Measurements from ENCODE around the gene LARGE2. TPM values are rescaled to one million over a fixed set of nuclear protein-coding genes. Genes with fewer than 3 reads are reported as not detected.

Gene LARGE2
- total and polyA plus RNA-seq, 9 of the 15 experiments (the other 6 are each of a cell fraction or from before 2014, with no cell fraction given), result 0.56 to 14.1 (median 6.6) TPM

DNA sequence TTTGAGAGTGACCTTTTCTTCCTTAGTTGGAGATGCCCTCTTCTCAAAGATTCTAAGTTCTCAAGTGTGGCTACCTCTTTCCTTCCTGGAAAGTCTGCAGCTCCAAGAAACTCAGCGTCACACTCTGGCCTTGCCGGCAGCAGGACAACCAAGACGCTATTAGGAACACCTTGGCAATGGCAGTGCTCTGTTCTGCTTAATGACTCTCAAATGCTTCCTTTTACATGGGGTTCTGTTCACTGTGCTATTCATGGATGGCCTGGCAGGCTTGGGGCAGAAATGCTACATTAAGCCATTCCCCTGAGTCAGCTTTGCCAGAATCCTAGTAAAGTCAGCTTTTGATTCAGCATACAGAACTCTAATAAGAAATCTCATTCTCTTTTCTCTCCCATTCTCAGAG is 25.9 kb downstream of the LARGE2 start:
- Histone ChIP-seq H3K27ac (ENCODE audit: extremely low read depth, low read depth, low read length) (no peak overlapping the region), H2AFZ (ENCODE audit: low read depth, low read length) (no peak overlapping the region), H4K20me1 (replicated peaks; ENCODE audit: control insufficient read depth, insufficient read depth, low read length) (no peaks in the 10 kb centered on the region), H3K4me3 (no peak overlapping the region), H3K79me2 (ENCODE audit: control insufficient read depth, insufficient read depth, low read length) (no peaks in the 10 kb centered on the region), H3K9ac (ENCODE audit: insufficient read depth in 1 of 2, low read depth in 2 of 2, low read length in 2 of 2) (no peak overlapping the region), H3K9me1 (ENCODE audit: control insufficient read depth, insufficient read depth, low read length) (no peaks in the 10 kb centered on the region), H3K4me2 (ENCODE audit: insufficient read depth, low read length) (no peak overlapping the region), H3K27me3 (ENCODE audit: control insufficient read depth in 2 of 2, insufficient read depth in 2 of 2, low read length in 2 of 2) (no peaks in the 10 kb centered on the region), H3K9me3 (replicated peaks; ENCODE audit: control insufficient read depth, insufficient read depth, low read depth, low read length) (no peaks in the 10 kb centered on the region), H3K4me1 (replicated peaks in 1 of 2; ENCODE audit: control insufficient read depth in 2 of 2, insufficient read depth in 2 of 2, low read length in 2 of 2) (peaks cover 0 to 8% of the 10 kb centered on the region in 2 experiments; a peak in 3 of 5 replicates), H3K36me3 (ENCODE audit: control insufficient read depth, insufficient read depth, low read length) (peaks cover 31% of the 10 kb centered on the region; the same call in 2 of the 3 replicates)
- in situ Hi-C loops (cut with MboI) (no loop called here), intact Hi-C loops (cut with micrococcal nuclease) (loop anchor here (10.0 kb wide), 1 partner anchor 74 kb away; no protein-coding TSS in a partner anchor)
- ATAC-seq (no peak), DNase-seq (ENCODE audit: extremely low read depth in 1 of 4, low spot score in 3 of 4) (no peak), FAIRE-seq (no peak)
- 85% methylated on average over 3 of the region's 3 CpGs for WGBS (ENCODE audit: insufficient coverage, low coverage, missing lambda C conversion rate)
- ChIA-PET POLR2A (interaction anchor here (0.8 to 1.4 kb wide), 3 partner anchors 13 to 36 kb away, joined by 3 to 4 read pairs (median 3); no protein-coding TSS in a partner anchor), CTCF (ENCODE audit: low intra/inter-chr PET ratio) (no interaction called here)
- BruUV-seq (replicated peaks), result no TSS peak
- no peak for TF ChIP-seq SP2 (IDR thresholded peaks at IDR 0.05; ENCODE audit: extremely low read depth, low read depth, low read length, poor library complexity, severe bottlenecking)
- TF ChIP-seq, protein P1, sequence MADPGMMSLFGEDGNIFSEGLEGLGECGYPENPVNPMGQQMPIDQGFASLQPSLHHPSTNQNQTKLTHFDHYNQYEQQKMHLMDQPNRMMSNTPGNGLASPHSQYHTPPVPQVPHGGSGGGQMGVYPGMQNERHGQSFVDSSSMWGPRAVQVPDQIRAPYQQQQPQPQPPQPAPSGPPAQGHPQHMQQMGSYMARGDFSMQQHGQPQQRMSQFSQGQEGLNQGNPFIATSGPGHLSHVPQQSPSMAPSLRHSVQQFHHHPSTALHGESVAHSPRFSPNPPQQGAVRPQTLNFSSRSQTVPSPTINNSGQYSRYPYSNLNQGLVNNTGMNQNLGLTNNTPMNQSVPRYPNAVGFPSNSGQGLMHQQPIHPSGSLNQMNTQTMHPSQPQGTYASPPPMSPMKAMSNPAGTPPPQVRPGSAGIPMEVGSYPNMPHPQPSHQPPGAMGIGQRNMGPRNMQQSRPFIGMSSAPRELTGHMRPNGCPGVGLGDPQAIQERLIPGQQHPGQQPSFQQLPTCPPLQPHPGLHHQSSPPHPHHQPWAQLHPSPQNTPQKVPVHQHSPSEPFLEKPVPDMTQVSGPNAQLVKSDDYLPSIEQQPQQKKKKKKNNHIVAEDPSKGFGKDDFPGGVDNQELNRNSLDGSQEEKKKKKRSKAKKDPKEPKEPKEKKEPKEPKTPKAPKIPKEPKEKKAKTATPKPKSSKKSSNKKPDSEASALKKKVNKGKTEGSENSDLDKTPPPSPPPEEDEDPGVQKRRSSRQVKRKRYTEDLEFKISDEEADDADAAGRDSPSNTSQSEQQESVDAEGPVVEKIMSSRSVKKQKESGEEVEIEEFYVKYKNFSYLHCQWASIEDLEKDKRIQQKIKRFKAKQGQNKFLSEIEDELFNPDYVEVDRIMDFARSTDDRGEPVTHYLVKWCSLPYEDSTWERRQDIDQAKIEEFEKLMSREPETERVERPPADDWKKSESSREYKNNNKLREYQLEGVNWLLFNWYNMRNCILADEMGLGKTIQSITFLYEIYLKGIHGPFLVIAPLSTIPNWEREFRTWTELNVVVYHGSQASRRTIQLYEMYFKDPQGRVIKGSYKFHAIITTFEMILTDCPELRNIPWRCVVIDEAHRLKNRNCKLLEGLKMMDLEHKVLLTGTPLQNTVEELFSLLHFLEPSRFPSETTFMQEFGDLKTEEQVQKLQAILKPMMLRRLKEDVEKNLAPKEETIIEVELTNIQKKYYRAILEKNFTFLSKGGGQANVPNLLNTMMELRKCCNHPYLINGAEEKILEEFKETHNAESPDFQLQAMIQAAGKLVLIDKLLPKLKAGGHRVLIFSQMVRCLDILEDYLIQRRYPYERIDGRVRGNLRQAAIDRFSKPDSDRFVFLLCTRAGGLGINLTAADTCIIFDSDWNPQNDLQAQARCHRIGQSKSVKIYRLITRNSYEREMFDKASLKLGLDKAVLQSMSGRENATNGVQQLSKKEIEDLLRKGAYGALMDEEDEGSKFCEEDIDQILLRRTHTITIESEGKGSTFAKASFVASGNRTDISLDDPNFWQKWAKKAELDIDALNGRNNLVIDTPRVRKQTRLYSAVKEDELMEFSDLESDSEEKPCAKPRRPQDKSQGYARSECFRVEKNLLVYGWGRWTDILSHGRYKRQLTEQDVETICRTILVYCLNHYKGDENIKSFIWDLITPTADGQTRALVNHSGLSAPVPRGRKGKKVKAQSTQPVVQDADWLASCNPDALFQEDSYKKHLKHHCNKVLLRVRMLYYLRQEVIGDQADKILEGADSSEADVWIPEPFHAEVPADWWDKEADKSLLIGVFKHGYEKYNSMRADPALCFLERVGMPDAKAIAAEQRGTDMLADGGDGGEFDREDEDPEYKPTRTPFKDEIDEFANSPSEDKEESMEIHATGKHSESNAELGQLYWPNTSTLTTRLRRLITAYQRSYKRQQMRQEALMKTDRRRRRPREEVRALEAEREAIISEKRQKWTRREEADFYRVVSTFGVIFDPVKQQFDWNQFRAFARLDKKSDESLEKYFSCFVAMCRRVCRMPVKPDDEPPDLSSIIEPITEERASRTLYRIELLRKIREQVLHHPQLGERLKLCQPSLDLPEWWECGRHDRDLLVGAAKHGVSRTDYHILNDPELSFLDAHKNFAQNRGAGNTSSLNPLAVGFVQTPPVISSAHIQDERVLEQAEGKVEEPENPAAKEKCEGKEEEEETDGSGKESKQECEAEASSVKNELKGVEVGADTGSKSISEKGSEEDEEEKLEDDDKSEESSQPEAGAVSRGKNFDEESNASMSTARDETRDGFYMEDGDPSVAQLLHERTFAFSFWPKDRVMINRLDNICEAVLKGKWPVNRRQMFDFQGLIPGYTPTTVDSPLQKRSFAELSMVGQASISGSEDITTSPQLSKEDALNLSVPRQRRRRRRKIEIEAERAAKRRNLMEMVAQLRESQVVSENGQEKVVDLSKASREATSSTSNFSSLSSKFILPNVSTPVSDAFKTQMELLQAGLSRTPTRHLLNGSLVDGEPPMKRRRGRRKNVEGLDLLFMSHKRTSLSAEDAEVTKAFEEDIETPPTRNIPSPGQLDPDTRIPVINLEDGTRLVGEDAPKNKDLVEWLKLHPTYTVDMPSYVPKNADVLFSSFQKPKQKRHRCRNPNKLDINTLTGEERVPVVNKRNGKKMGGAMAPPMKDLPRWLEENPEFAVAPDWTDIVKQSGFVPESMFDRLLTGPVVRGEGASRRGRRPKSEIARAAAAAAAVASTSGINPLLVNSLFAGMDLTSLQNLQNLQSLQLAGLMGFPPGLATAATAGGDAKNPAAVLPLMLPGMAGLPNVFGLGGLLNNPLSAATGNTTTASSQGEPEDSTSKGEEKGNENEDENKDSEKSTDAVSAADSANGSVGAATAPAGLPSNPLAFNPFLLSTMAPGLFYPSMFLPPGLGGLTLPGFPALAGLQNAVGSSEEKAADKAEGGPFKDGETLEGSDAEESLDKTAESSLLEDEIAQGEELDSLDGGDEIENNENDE (IDR thresholded peaks at IDR 0.05; ENCODE audit: low read depth, low read length), result no peak
- TF ChIP-seq HDAC1 (IDR thresholded peaks at IDR 0.05), result no peak
- TF ChIP-seq RNF2 (IDR thresholded peaks at IDR 0.05), result no peak
- TF ChIP-seq POLR2G (IDR thresholded peaks at IDR 0.05; ENCODE audit: low read depth, low read length), result no peak
- TF ChIP-seq CBFA2T2 (conservative IDR thresholded peaks at IDR 0.05), result no peak
- TF ChIP-seq FOXA3 (CRISPR knock-in tag; conservative IDR thresholded peaks at IDR 0.05 in 1 of 2, IDR thresholded peaks at IDR 0.05 in 1 of 2), result no peak
- TF ChIP-seq SIRT6 (IDR thresholded peaks at IDR 0.05; ENCODE audit: low read depth, low read length), result no peak
- no peak for TF ChIP-seq CREB1 (IDR thresholded peaks at IDR 0.05)
- TF ChIP-seq CREB1 (CRISPR knock-in tag; IDR thresholded peaks at IDR 0.05), result no peak
- no peak for TF ChIP-seq ARNT (IDR thresholded peaks at IDR 0.05)
- TF ChIP-seq BCOR (IDR thresholded peaks at IDR 0.05), result no peak
- no peak for TF ChIP-seq CHD2 (IDR thresholded peaks at IDR 0.05; ENCODE audit: low read depth, low read length)

All from K562 (cell line).